Left kidney (tissue), 2 donors: ENCODE measurements around the gene HEXA. TPM values are rescaled to one million over a fixed set of nuclear protein-coding genes. Genes with fewer than 3 reads are reported as not detected.
"Not testable (repeated sequence)": the region's sequence is repeated elsewhere in the genome, so short reads cannot be mapped to it uniquely, and the experiment has no call there.

Experiments
- DNase-seq: peaks from one replicate; pipeline ENCODE4 v3.0.0-alpha.2; 2013
- polyA plus RNA-seq: library from polyadenylated mRNA; unstranded; fragments of 120-200 nt; gene quantifications from one replicate; pipeline ENCODE4 v1.2.1, GENCODE V29; 2013; ENCODE audit not compliant: insufficient read length

HEXA gene
- polyA plus RNA-seq, 1 donor = 125 TPM

- not testable (repeated sequence) for DNase-seq
Observed at GRCh38 chr15:72379106-72379505, 3.3 kb upstream of the HEXA start.

- DNase-seq = no peak
Observed at GRCh38 chr15:72377331-72377730, 1.5 kb upstream of the HEXA start.

GRCh38 chr15:72375501-72375845, 341 bp downstream of the HEXA start:
- DNase-seq = no peak

- no peak for DNase-seq
Observed at GRCh38 chr15:72372361-72372760, 3.5 kb downstream of the HEXA start.

- DNase-seq = no peak
Observed at GRCh38 chr15:72369964-72370363, 5.8 kb downstream of the HEXA start.

GRCh38 chr15:72368899-72369298, 6.9 kb downstream of the HEXA start:
- no peak for DNase-seq

GRCh38 chr15:72368325-72368724, 7.5 kb downstream of the HEXA start:
- no peak for DNase-seq

GRCh38 chr15:72365844-72366243, 10.0 kb downstream of the HEXA start:
- DNase-seq = no peak

GRCh38 chr15:72361176-72361575, 14.6 kb downstream of the HEXA start:
- DNase-seq = no peak

- peak; percentile 30 for DNase-seq
Observed at GRCh38 chr15:72358650-72359171, 17.1 kb downstream of the HEXA start.

- DNase-seq = no peak
Observed at GRCh38 chr15:72358121-72358520, 17.7 kb downstream of the HEXA start.

GRCh38 chr15:72354496-72354895, 21.3 kb downstream of the HEXA start:
- DNase-seq = no peak

GRCh38 chr15:72353266-72353665, 22.5 kb downstream of the HEXA start:
- DNase-seq = no peak

GRCh38 chr15:72345806-72346205, 30.0 kb downstream of the HEXA start:
- DNase-seq = no peak

GRCh38 chr15:72345280-72345679, 30.5 kb downstream of the HEXA start:
- no peak for DNase-seq

GRCh38 chr15:72344602-72345001, 31.2 kb downstream of the HEXA start:
- no peak for DNase-seq

GRCh38 chr15:72342385-72342784, 33.4 kb downstream of the HEXA start:
- DNase-seq = no peak

GRCh38 chr15:72341361-72341760, 34.5 kb downstream of the HEXA start:
- no peak for DNase-seq

GRCh38 chr15:72340366-72340765, 35.4 kb downstream of the HEXA start:
- no peak for DNase-seq

- peak; percentile 50 for DNase-seq
Observed at GRCh38 chr15:72339777-72340177, 36.0 kb downstream of the HEXA start.

- DNase-seq = no peak
Observed at GRCh38 chr15:72338617-72339321, 37.0 kb downstream of the HEXA start.

- no peak for DNase-seq
Observed at GRCh38 chr15:72338148-72338547, 37.7 kb downstream of the HEXA start.

- no peak for DNase-seq
Observed at GRCh38 chr15:72334842-72335241, 41.0 kb downstream of the HEXA start.

- no peak for DNase-seq
Observed at GRCh38 chr15:72331021-72331420, 44.8 kb downstream of the HEXA start.
